Measurements from ENCODE around the gene SCAF8. TPM values are rescaled to one million over a fixed set of nuclear protein-coding genes. Genes with fewer than 3 reads are reported as not detected.
A peak's percentile ranks its signal among the peaks of the same experiment; 100 is the strongest.

Gene SCAF8
- total and polyA plus RNA-seq, 2 of the 8 experiments (the other 6 are each of a cell fraction or from before 2014, with no cell fraction given), result 20.3 to 46.3 TPM

- DNase-seq (ENCODE audit: low read depth in 1 of 2, low spot score in 2 of 2), result peak in 1 of 2 experiments; percentile 40
- no peak overlapping the region for H2BK120ac ChIP-seq (replicated peaks; ENCODE audit: low read depth, low read length)
- H3K4me3 ChIP-seq (ENCODE audit: extremely low read depth in 1 of 4, insufficient read depth in 2 of 4, low read depth in 3 of 4, low read length in 4 of 4), result no peak overlapping the region
- H2AK5ac ChIP-seq (ENCODE audit: low read depth, low read length), result no peak overlapping the region
- 80% methylated on average over 6 of the region's 6 CpGs; no CpG with 5 or more reads in 1 of the 2 experiments for WGBS, 2 experiments (ENCODE audit: extremely low coverage in 1 of 2, insufficient coverage in 1 of 2, insufficient read length in 1 of 2, insufficient replicate concordance in 2 of 2, low coverage in 1 of 2, low lambda C conversion rate in 2 of 2, missing lambda C conversion rate in 1 of 2)
- no peak overlapping the region for H3K9ac ChIP-seq (replicated peaks in 1 of 4; ENCODE audit: extremely low read depth in 1 of 4, low read depth in 3 of 4, low read length in 3 of 4)
- no peak overlapping the region for H4K8ac ChIP-seq (ENCODE audit: extremely low read depth, insufficient read depth, low read length)
- no peaks in the 10 kb centered on the region; the same call in none of the 2 replicates for H3K79me1 ChIP-seq (ENCODE audit: low read depth, low read length)
- no peaks in the 10 kb centered on the region for H3K9me3 ChIP-seq (ENCODE audit: insufficient read depth in 2 of 2, low read depth in 1 of 2, low read length in 1 of 2)
- no peak overlapping the region for H2BK20ac ChIP-seq (ENCODE audit: low read length)
- no peaks in the 10 kb centered on the region for H3K36me3 ChIP-seq (ENCODE audit: control insufficient read depth in 2 of 4, insufficient read depth in 4 of 4, low read length in 3 of 4)
- no peak overlapping the region for H3K14ac ChIP-seq (ENCODE audit: insufficient read length)
- ChIA-PET CTCF (ENCODE audit: partially characterized antibody) (no interaction called here), POLR2A (ENCODE audit: partially characterized antibody) (no interaction called here)
- peak; percentile 20; the same call in 1 of the 2 replicates for TF ChIP-seq CEBPB (IDR thresholded peaks at IDR 0.05; ENCODE audit: low read depth, low read length)
- TF ChIP-seq NANOG (IDR thresholded peaks at IDR 0.05; ENCODE audit: insufficient read depth, low read depth, low read length, poor library complexity, severe bottlenecking), result no peak
- TF ChIP-seq RNF2 (IDR thresholded peaks at IDR 0.05; ENCODE audit: borderline replicate concordance, low read depth, low read length, missing control alignments, poor library complexity, severe bottlenecking), result no peak
- no peak for TF ChIP-seq GABPA (IDR thresholded peaks at IDR 0.05; ENCODE audit: borderline replicate concordance, insufficient read depth, low read length)
- TF ChIP-seq KDM5A (IDR thresholded peaks at IDR 0.05; ENCODE audit: low read length), result no peak
- no peak overlapping the region for H2BK5ac ChIP-seq (ENCODE audit: low read depth, low read length)
- FAIRE-seq, result no peak
- peaks cover 0 to 4% of the 10 kb centered on the region in 2 experiments; a peak in 1 of 4 replicates for H3K79me2 ChIP-seq (ENCODE audit: control insufficient read depth in 1 of 2, insufficient read depth in 2 of 2, low read length in 2 of 2)
- H3K4me2 ChIP-seq (ENCODE audit: insufficient read depth in 1 of 2, low read depth in 2 of 2, low read length in 2 of 2), result no peak overlapping the region
- H3K56ac ChIP-seq (replicated peaks; ENCODE audit: insufficient read length, low read depth, low read length), result no peak overlapping the region
- H3K4me1 ChIP-seq (replicated peaks in 1 of 4; ENCODE audit: control insufficient read depth in 3 of 4, insufficient read depth in 4 of 4, low read length in 3 of 4), result peaks cover 4 to 12% (median 8%) of the 10 kb centered on the region in 4 experiments; a peak in 6 of 7 replicates
- H4K20me1 ChIP-seq (replicated peaks in 1 of 2; ENCODE audit: control insufficient read depth in 1 of 2, insufficient read depth in 2 of 2, low read length in 2 of 2), result peaks cover 0 to 2% of the 10 kb centered on the region in 2 experiments
- H2BK15ac ChIP-seq (ENCODE audit: low read length), result no peak overlapping the region
- no peak overlapping the region for H4K91ac ChIP-seq (replicated peaks; ENCODE audit: insufficient read length, low read length)
- H3K23ac ChIP-seq (ENCODE audit: insufficient read length), result no peak overlapping the region
- H4K5ac ChIP-seq (ENCODE audit: insufficient read length, low read depth, low read length), result no peak overlapping the region
- H3K23me2 ChIP-seq (ENCODE audit: low read depth, low read length), result no peaks in the 10 kb centered on the region
- no peak overlapping the region for H3K18ac ChIP-seq (ENCODE audit: extremely low read depth, low read length)
- H3K27me3 ChIP-seq (replicated peaks in 1 of 4; ENCODE audit: control insufficient read depth in 3 of 4, extremely low read depth in 1 of 4, insufficient read depth in 3 of 4, low read length in 3 of 4), result no peaks in the 10 kb centered on the region
- H3K27ac ChIP-seq (ENCODE audit: low read depth, low read length), result no peak overlapping the region
- no peak overlapping the region for H2AFZ ChIP-seq (ENCODE audit: low read length)
- H3K4ac ChIP-seq (replicated peaks; ENCODE audit: insufficient read length, low read depth, low read length), result no peak overlapping the region
- no peak overlapping the region for H2BK12ac ChIP-seq (ENCODE audit: low read depth, low read length)
Observed at GRCh38 chr6:154878871-154879491, 145.8 kb downstream of the SCAF8 start.
